D721Med (cell line): ENCODE measurements around the gene SFXN5.

Source experiments
- DNase-seq: peaks from one replicate; pipeline ENCODE4 v3.0.0; 2011; ENCODE audit warnings: low spot score; ENCODE audit not compliant: insufficient read length
- FAIRE-seq: peaks from 2 replicates; lab custom pipeline; 2011; peaks lifted over from hg19 to GRCh38; lab: Jason Lieb, UNC
- CTCF ChIP-seq: IDR thresholded peaks from 2 replicates; pipeline ENCODE4 v1.5.1; 2012; ENCODE audit warnings: mild to moderate bottlenecking, control low read depth; ENCODE audit not compliant: insufficient read depth; ENCODE audit errors: missing control alignments

SFXN5 gene

GRCh38 chr2:72946466-72946865 lies 125.0 kb downstream of the SFXN5 start:
- DNase-seq (no peak), FAIRE-seq (no peak)
- TF ChIP-seq CTCF, result no peak

- TF ChIP-seq CTCF, result no peak
- FAIRE-seq (no peak), DNase-seq (no peak)
Observed at GRCh38 chr2:72945450-72946019, 126.0 kb downstream of the SFXN5 start.

GRCh38 chr2:72944804-72945449 lies 126.6 kb downstream of the SFXN5 start:
- DNase-seq, result no peak
- FAIRE-seq, result no peak

GRCh38 chr2:72943540-72944395 lies 127.7 kb downstream of the SFXN5 start:
- TF ChIP-seq CTCF, result no peak
- FAIRE-seq (no peak), DNase-seq (no peak)

More at GRCh38 chr2:72944804-72945449, 126.6 kb downstream of the SFXN5 start:
- TF ChIP-seq CTCF, result no peak

- FAIRE-seq (no peak), DNase-seq (no peak)
- no peak for TF ChIP-seq CTCF
Observed at GRCh38 chr2:72942881-72943418, 128.6 kb downstream of the SFXN5 start.

GRCh38 chr2:72942293-72942692 lies 129.2 kb downstream of the SFXN5 start:
- FAIRE-seq (no peak), DNase-seq (no peak)
- TF ChIP-seq CTCF, result no peak

- no peak for TF ChIP-seq CTCF
- DNase-seq (no peak), FAIRE-seq (no peak)
Observed at GRCh38 chr2:72940786-72941185, 130.7 kb downstream of the SFXN5 start.
